ENCODE results near the gene TMSB4X.

TMSB4X gene

GRCh38 chrX:13007519-13008188 is 32.7 kb downstream of the TMSB4X start:
- no peak for DNase-seq (ENCODE audit: extremely low read depth, insufficient read length)
- Histone ChIP-seq H3K27me3 (replicated peaks; ENCODE audit: control insufficient read depth, insufficient read depth, low read length) (no peaks in the 10 kb centered on the region), H3K36me3 (ENCODE audit: control insufficient read depth, insufficient read depth, low read length) (no peaks in the 10 kb centered on the region), H3K4me3 (replicated peaks; ENCODE audit: low read depth, low read length) (no peak overlapping the region)
- TF ChIP-seq CTCF (IDR thresholded peaks at IDR 0.05; ENCODE audit: insufficient read depth, low read length, poor library complexity, severe bottlenecking) = no peak

GRCh38 chrX:13008189-13008533 is 33.3 kb downstream of the TMSB4X start:
- no peak for TF ChIP-seq CTCF (IDR thresholded peaks at IDR 0.05; ENCODE audit: insufficient read depth, low read length, poor library complexity, severe bottlenecking)
- no peaks in the 10 kb centered on the region for H3K27me3 ChIP-seq (replicated peaks; ENCODE audit: control insufficient read depth, insufficient read depth, low read length)
- no peak overlapping the region for H3K4me3 ChIP-seq (replicated peaks; ENCODE audit: low read depth, low read length)
- no peak for DNase-seq (ENCODE audit: extremely low read depth, insufficient read length)
- H3K36me3 ChIP-seq (ENCODE audit: control insufficient read depth, insufficient read depth, low read length) = no peaks in the 10 kb centered on the region

- no peak overlapping the region for H3K4me3 ChIP-seq (replicated peaks; ENCODE audit: low read depth, low read length)
- no peak for TF ChIP-seq CTCF (IDR thresholded peaks at IDR 0.05; ENCODE audit: insufficient read depth, low read length, poor library complexity, severe bottlenecking)
Measured at GRCh38 chrX:13008851-13009250, 33.9 kb downstream of the TMSB4X start.

GRCh38 chrX:13009273-13009672 is 34.4 kb downstream of the TMSB4X start:
- no peaks in the 10 kb centered on the region for H3K36me3 ChIP-seq (ENCODE audit: control insufficient read depth, insufficient read depth, low read length)
- DNase-seq (ENCODE audit: extremely low read depth, insufficient read length) = no peak
- no peak for TF ChIP-seq CTCF (IDR thresholded peaks at IDR 0.05; ENCODE audit: insufficient read depth, low read length, poor library complexity, severe bottlenecking)
- H3K27me3 ChIP-seq (replicated peaks; ENCODE audit: control insufficient read depth, insufficient read depth, low read length) = no peaks in the 10 kb centered on the region
- no peak overlapping the region for H3K4me3 ChIP-seq (replicated peaks; ENCODE audit: low read depth, low read length)

More at GRCh38 chrX:13008851-13009250, 33.9 kb downstream of the TMSB4X start:
- H3K36me3 ChIP-seq (ENCODE audit: control insufficient read depth, insufficient read depth, low read length) = no peaks in the 10 kb centered on the region
- DNase-seq (ENCODE audit: extremely low read depth, insufficient read length) = no peak
- no peaks in the 10 kb centered on the region for H3K27me3 ChIP-seq (replicated peaks; ENCODE audit: control insufficient read depth, insufficient read depth, low read length)

GRCh38 chrX:13009844-13010243 is 34.9 kb downstream of the TMSB4X start:
- no peak for TF ChIP-seq CTCF (IDR thresholded peaks at IDR 0.05; ENCODE audit: insufficient read depth, low read length, poor library complexity, severe bottlenecking)
- no peaks in the 10 kb centered on the region for H3K36me3 ChIP-seq (ENCODE audit: control insufficient read depth, insufficient read depth, low read length)
- no peak overlapping the region for H3K4me3 ChIP-seq (replicated peaks; ENCODE audit: low read depth, low read length)
- H3K27me3 ChIP-seq (replicated peaks; ENCODE audit: control insufficient read depth, insufficient read depth, low read length) = no peaks in the 10 kb centered on the region
- DNase-seq (ENCODE audit: extremely low read depth, insufficient read length) = no peak

- Histone ChIP-seq H3K4me3 (replicated peaks; ENCODE audit: low read depth, low read length) (no peak overlapping the region), H3K36me3 (ENCODE audit: control insufficient read depth, insufficient read depth, low read length) (no peaks in the 10 kb centered on the region), H3K27me3 (replicated peaks; ENCODE audit: control insufficient read depth, insufficient read depth, low read length) (no peaks in the 10 kb centered on the region)
- TF ChIP-seq CTCF (IDR thresholded peaks at IDR 0.05; ENCODE audit: insufficient read depth, low read length, poor library complexity, severe bottlenecking) = no peak
- no peak for DNase-seq (ENCODE audit: extremely low read depth, insufficient read length)
Measured at GRCh38 chrX:13010546-13010945, 35.6 kb downstream of the TMSB4X start.

All from GM06990 (cell line).